Measurements from ENCODE around the gene ATP6V1B1. TPM values are rescaled to one million over a fixed set of nuclear protein-coding genes. Genes with fewer than 3 reads are reported as not detected.
A peak's percentile ranks its signal among the peaks of the same experiment; 100 is the strongest.

The ATP6V1B1 gene
- total and polyA plus RNA-seq, 9 of the 15 experiments (the other 6 are each of a cell fraction or from before 2014, with no cell fraction given) = not detected

DNA sequence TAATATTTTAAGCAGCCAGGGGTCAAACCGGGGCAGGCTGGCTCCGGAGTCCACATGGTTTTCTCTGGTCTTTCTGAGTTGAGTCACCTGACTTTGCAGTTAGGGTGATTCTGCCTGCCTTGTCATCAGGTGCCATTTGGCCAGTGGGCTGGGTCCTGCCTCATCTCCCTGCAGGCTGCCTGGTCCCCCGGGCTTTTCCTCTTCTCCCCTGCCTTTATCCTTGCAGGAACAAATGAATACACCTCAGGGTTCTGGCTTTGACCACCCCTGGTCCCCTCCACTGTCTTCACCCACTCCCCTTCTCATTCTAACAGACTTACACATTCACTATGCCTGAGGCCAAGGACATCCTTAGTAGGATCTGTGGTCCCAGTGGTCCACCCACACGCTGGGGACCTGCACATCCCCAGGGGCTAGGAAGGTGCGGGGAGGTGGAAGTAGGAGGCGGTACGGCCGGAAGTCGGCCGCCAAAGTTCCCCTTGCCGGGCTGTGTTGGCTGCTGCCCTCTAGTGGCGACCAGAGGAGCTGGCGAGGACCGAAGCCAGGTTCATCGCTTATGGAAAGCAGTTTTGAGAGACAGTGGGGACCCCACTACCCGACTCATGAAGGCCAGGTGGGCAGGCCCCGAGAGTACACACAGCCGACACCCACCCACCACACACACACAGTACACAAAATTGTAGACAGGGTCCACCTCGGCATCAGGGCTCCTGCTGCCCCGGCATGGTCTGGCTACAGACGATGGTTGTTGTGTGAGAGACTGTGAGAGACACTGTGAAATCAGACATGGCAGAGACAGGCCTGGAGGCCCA, 65.3 kb downstream of the ATP6V1B1 start:
- peak; percentile 77 to 86 (median 79) for DNase-seq (ENCODE audit: extremely low read depth in 1 of 4, low spot score in 3 of 4)
- intact Hi-C loops (cut with micrococcal nuclease) (loop anchor here (10.0 kb wide), 1 partner anchor 154 kb away; no protein-coding TSS in a partner anchor), in situ Hi-C loops (cut with MboI) (no loop called here)
- H3K4me2 ChIP-seq (ENCODE audit: insufficient read depth, low read length) = peak overlapping the region; percentile 88
- BruUV-seq (replicated peaks) = TSS peak; percentile 34
- H3K36me3 ChIP-seq (ENCODE audit: control insufficient read depth, insufficient read depth, low read length) = no peaks in the 10 kb centered on the region
- no peaks in the 10 kb centered on the region for H3K79me2 ChIP-seq (ENCODE audit: control insufficient read depth, insufficient read depth, low read length)
- peak; percentile 92 for FAIRE-seq
- peak; percentile 95 for ATAC-seq
- peak overlapping the region; percentile 98 for H2AFZ ChIP-seq (ENCODE audit: low read depth, low read length)
- no peaks in the 10 kb centered on the region for H3K27me3 ChIP-seq (ENCODE audit: control insufficient read depth in 2 of 2, insufficient read depth in 2 of 2, low read length in 2 of 2)
- peak overlapping the region; percentile 5 to 24; a peak in 2 of 4 replicates for H3K9ac ChIP-seq (ENCODE audit: insufficient read depth in 1 of 2, low read depth in 2 of 2, low read length in 2 of 2)
- peak overlapping the region; percentile 23 for H3K4me3 ChIP-seq
- H3K9me3 ChIP-seq (replicated peaks; ENCODE audit: control insufficient read depth, insufficient read depth, low read depth, low read length) = no peaks in the 10 kb centered on the region
- ChIA-PET POLR2A (interaction anchor here (1.0 kb wide), 1 partner anchor 68 kb away, joined by 3 read pairs; the partner anchor contains the start of gene NAGK), CTCF (ENCODE audit: low intra/inter-chr PET ratio) (interaction anchor here (0.6 to 1.5 kb wide), 3 partner anchors 36 to 1078 kb away, joined by 3 to 5 read pairs (median 3); no protein-coding TSS in a partner anchor)
- H3K9me1 ChIP-seq (ENCODE audit: control insufficient read depth, insufficient read depth, low read length) = peaks cover 3% of the 10 kb centered on the region
- no peaks in the 10 kb centered on the region for H4K20me1 ChIP-seq (replicated peaks; ENCODE audit: control insufficient read depth, insufficient read depth, low read length)
- peaks cover 15 to 17% of the 10 kb centered on the region in 2 experiments; a peak in 4 of 5 replicates for H3K4me1 ChIP-seq (replicated peaks in 1 of 2; ENCODE audit: control insufficient read depth in 2 of 2, insufficient read depth in 2 of 2, low read length in 2 of 2)
- 12% methylated on average over 21 of the region's 21 CpGs for WGBS (ENCODE audit: insufficient coverage, low coverage, missing lambda C conversion rate)
- H3K27ac ChIP-seq (ENCODE audit: extremely low read depth, low read depth, low read length) = peak overlapping the region; percentile 22; the same call in 2 of the 3 replicates
- 0 out of 2 replicates have a peak, but pooled peaks have one; percentile 21 for TF ChIP-seq KLF16 (IDR thresholded peaks at IDR 0.05)
- 0 out of 2 replicates have a peak, but pooled peaks have one; percentile 57 for TF ChIP-seq MTA3 (IDR thresholded peaks at IDR 0.05; ENCODE audit: borderline replicate concordance)
- TF ChIP-seq, protein P1, sequence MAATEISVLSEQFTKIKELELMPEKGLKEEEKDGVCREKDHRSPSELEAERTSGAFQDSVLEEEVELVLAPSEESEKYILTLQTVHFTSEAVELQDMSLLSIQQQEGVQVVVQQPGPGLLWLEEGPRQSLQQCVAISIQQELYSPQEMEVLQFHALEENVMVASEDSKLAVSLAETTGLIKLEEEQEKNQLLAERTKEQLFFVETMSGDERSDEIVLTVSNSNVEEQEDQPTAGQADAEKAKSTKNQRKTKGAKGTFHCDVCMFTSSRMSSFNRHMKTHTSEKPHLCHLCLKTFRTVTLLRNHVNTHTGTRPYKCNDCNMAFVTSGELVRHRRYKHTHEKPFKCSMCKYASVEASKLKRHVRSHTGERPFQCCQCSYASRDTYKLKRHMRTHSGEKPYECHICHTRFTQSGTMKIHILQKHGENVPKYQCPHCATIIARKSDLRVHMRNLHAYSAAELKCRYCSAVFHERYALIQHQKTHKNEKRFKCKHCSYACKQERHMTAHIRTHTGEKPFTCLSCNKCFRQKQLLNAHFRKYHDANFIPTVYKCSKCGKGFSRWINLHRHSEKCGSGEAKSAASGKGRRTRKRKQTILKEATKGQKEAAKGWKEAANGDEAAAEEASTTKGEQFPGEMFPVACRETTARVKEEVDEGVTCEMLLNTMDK (IDR thresholded peaks at IDR 0.05; ENCODE audit: borderline replicate concordance, insufficient read depth, low read depth, low read length, poor library complexity, severe bottlenecking) = peak; percentile 68
- TF ChIP-seq ZNF57 (CRISPR knock-in tag; IDR thresholded peaks at IDR 0.05) = no peak
- no peak for TF ChIP-seq TARDBP (IDR thresholded peaks at IDR 0.05)
- TF ChIP-seq CTBP1 (IDR thresholded peaks at IDR 0.05; ENCODE audit: borderline replicate concordance) = peak; percentile 54; the same call in 1 of the 2 replicates
- TF ChIP-seq DMBX1 (CRISPR knock-in tag; IDR thresholded peaks at IDR 0.05; ENCODE audit: borderline replicate concordance) = no peak
- TF ChIP-seq RNF2 (IDR thresholded peaks at IDR 0.05) = no peak
- TF ChIP-seq NR2C2 (CRISPR knock-in tag; IDR thresholded peaks at IDR 0.05) = no peak
- TF ChIP-seq NR2C2 (tag; IDR thresholded peaks at IDR 0.05) = 0 out of 2 replicates have a peak, but pooled peaks have one; percentile 17
- 0 out of 2 replicates have a peak, but pooled peaks have one; percentile 40 for TF ChIP-seq GATAD2A (IDR thresholded peaks at IDR 0.05)
- no peak for TF ChIP-seq ZNF232 (CRISPR knock-in tag; IDR thresholded peaks at IDR 0.05)
- TF ChIP-seq SRSF9 (IDR thresholded peaks at IDR 0.05; ENCODE audit: borderline replicate concordance, low read depth, low read length) = no peak
- peak in 1 of 2 experiments; percentile 53; a peak in 1 of 4 replicates for TF ChIP-seq SRF (CRISPR knock-in tag; IDR thresholded peaks at IDR 0.05)
- TF ChIP-seq, protein P2, sequence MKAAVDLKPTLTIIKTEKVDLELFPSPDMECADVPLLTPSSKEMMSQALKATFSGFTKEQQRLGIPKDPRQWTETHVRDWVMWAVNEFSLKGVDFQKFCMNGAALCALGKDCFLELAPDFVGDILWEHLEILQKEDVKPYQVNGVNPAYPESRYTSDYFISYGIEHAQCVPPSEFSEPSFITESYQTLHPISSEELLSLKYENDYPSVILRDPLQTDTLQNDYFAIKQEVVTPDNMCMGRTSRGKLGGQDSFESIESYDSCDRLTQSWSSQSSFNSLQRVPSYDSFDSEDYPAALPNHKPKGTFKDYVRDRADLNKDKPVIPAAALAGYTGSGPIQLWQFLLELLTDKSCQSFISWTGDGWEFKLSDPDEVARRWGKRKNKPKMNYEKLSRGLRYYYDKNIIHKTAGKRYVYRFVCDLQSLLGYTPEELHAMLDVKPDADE (conservative IDR thresholded peaks at IDR 0.05; ENCODE audit: control insufficient read depth, low read depth, low read length) = 0 out of 2 replicates have a peak, but pooled peaks have one; percentile 20
- TF ChIP-seq PCBP1 (IDR thresholded peaks at IDR 0.05; ENCODE audit: low read depth, low read length, poor library complexity, severe bottlenecking) = no peak
- TF ChIP-seq FOXA1 (IDR thresholded peaks at IDR 0.05; ENCODE audit: borderline replicate concordance) = no peak
- TF ChIP-seq BHLHE40 (IDR thresholded peaks at IDR 0.05; ENCODE audit: low read length) = 0 out of 2 replicates have a peak, but pooled peaks have one; percentile 15
- TF ChIP-seq ZNF780A (CRISPR knock-in tag; IDR thresholded peaks at IDR 0.05) = no peak
